Right lobe of liver (tissue), 6 donors: ENCODE measurements around the gene RCAN2. TPM values are rescaled to one million over a fixed set of nuclear protein-coding genes. Genes with fewer than 3 reads are reported as not detected.

Experiments used
- ATAC-seq, 4 donors: fragments of 200-7000 bp; cut with Tn5 transposase; one replicate each; pipeline ENCODE4 v1.9.1; 2020; ENCODE audit warnings: mild to moderate bottlenecking in 4 of 4, moderate library complexity in 4 of 4
- DNase-seq, 3 donors: peaks; one replicate each; pipeline ENCODE4 v3.0.0-alpha.2; 2020
- H3K27ac ChIP-seq, 3 donors: fragments of 200-600 bp; one replicate each; pipeline ENCODE4 v1.8.0; 2022
- H3K27me3 ChIP-seq, 2 donors: fragments of 200-600 bp; one replicate each; pipeline ENCODE4 v1.8.0; 2022
- H3K36me3 ChIP-seq, 4 donors: fragments of 200-600 bp; sonication (generic) in 1 of 4; one replicate each; pipeline versions ENCODE4 v1.5.1 to v1.8.0; 2017 to 2022; ENCODE audit warnings: control low read depth in 1 of 4
- H3K4me1 ChIP-seq, 4 donors: fragments of 200-600 bp; sonication (generic) in 1 of 4; one replicate each; pipeline versions ENCODE4 v1.5.1 to v1.8.0; 2017 to 2022; ENCODE audit warnings: control low read depth in 1 of 4
- H3K4me3 ChIP-seq, 3 donors: fragments of 200-600 bp; one replicate each; pipeline ENCODE4 v1.8.0; 2022
- H3K9me3 ChIP-seq, 4 donors: fragments of 200-600 bp; sonication (generic) in 1 of 4; one replicate each; pipeline versions ENCODE4 v1.5.1 to v1.8.0; 2017 to 2022; ENCODE audit warnings: control low read depth in 1 of 4
- POLR2A ChIP-seq: fragments of 450-650 bp; IDR thresholded peaks from one replicate; pipeline ENCODE4 v1.6.1; 2017; ENCODE audit warnings: antibody characterized with exemption, mild to moderate bottlenecking
- WGBS: methylation state at CpG from one replicate; pipeline ENCODE4 v1.1.6; 2018; ENCODE audit warnings: low coverage, low lambda C conversion rate; ENCODE audit not compliant: insufficient coverage; ENCODE audit errors: missing lambda C conversion rate; 5-methylcytosine and 5-hydroxymethylcytosine counted together
- intact Hi-C, 2 donors: fragments of 100-400 bp; cut with DNase I; formaldehyde crosslinking; loops; one replicate each; pipeline versions ENCODE4 v1.11.2 to v1.14.1; 2022
- total RNA-seq, 6 experiments: library from RNA; depleted of rRNA in 2 of 6; stranded (reverse); fragments of >200 nt in 2 of 6; fragmentation: NEBNext Ultra II Directional in 3 of 6; extraction: Animal tissue kit (Norgen Biotek cat#: 25700) in 3 of 6; gene quantifications; one replicate each; pipeline versions ENCODE4 v1.1.0 to v1.2.4, GENCODE V29; 2016 to 2023
- TF ChIP-seq, protein P1 (sequence below), 4 donors: fragments of 200-600 bp in 3 of 4; fragments of 450-650 bp in 1 of 4; IDR thresholded peaks; one replicate each; pipeline versions ENCODE4 v1.5.1 to v1.8.0; 2016 to 2022; ENCODE audit warnings: antibody characterized with exemption in 4 of 4, mild to moderate bottlenecking in 2 of 4
- donor health status: DM: no; HTN: yes; CAD: no.
- donor health status: DM: no; HTN: no; CAD: no.
- donor health status: DM: no; HTN: no; CAD: no.
- donor health status: DM: no; HTN: yes; CAD: no.
- donor health status: DM: no; HTN: yes; CAD: no.

RCAN2 gene
- total RNA-seq, 6 experiments from 2014 or later, result 0.77 to 4.5 (median 1.9) TPM

DNA sequence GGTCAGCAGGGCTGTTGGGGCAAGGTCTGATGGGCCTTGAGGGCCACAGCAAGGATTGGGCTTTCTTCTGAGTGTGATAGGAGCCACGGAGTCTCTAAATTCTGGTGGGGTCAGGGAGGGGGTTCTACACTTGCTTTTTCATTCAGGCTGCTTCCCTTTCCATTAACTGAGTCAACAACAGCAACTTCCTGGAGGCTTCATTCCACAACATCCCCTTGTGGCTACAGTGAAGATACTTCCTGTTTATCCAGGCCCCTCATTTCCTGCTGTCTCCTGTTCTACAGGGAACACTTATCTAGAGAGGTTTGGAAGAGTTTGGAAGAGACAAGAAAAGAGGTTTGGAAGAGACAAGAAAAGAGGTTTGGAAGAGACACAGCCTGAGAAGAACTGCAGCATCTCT lies 175.7 kb downstream of the RCAN2 start:
- WGBS, result 50% methylated on average over 1 of the region's 1 CpG

DNA sequence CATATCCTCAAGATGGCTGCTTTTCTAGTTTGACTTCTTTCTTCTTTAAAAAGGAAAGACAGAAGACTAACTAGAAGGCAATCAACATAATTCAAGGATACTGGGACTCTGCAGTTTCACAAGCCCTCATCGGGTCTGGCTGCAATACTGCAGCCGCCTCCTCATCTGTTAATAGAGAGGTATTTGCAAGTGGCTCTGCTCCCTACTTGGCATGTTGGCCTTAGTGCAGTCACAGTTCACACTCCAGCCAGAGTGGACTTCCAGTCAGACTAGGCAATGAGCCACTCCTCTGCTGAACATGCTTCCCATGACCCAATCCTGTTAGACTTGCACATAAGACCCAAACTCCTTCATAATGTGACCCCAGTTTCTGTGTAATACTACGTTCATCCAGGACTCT lies 178.6 kb downstream of the RCAN2 start:
- Histone ChIP-seq H3K36me3 (no peaks in the 10 kb centered on the region), H3K4me3 (no peak overlapping the region), H3K27ac (no peak overlapping the region), H3K9me3 (no peaks in the 10 kb centered on the region), H3K27me3 (no peaks in the 10 kb centered on the region), H3K4me1 (no peaks in the 10 kb centered on the region)
- DNase-seq (no peak), ATAC-seq (no peak)
- TF ChIP-seq, protein P1, sequence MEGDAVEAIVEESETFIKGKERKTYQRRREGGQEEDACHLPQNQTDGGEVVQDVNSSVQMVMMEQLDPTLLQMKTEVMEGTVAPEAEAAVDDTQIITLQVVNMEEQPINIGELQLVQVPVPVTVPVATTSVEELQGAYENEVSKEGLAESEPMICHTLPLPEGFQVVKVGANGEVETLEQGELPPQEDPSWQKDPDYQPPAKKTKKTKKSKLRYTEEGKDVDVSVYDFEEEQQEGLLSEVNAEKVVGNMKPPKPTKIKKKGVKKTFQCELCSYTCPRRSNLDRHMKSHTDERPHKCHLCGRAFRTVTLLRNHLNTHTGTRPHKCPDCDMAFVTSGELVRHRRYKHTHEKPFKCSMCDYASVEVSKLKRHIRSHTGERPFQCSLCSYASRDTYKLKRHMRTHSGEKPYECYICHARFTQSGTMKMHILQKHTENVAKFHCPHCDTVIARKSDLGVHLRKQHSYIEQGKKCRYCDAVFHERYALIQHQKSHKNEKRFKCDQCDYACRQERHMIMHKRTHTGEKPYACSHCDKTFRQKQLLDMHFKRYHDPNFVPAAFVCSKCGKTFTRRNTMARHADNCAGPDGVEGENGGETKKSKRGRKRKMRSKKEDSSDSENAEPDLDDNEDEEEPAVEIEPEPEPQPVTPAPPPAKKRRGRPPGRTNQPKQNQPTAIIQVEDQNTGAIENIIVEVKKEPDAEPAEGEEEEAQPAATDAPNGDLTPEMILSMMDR (IDR thresholded peaks at IDR 0.05), result no peak
- TF ChIP-seq POLR2A, result no peak
- intact Hi-C loops, result no loop called here
- WGBS, result 93% methylated on average over 3 of the region's 3 CpGs

More for the DNA sequence above, 175.7 kb downstream of the RCAN2 start:
- no peaks in the 10 kb centered on the region for H3K9me3 ChIP-seq
- H3K4me3 ChIP-seq, result no peak overlapping the region
- no peak overlapping the region for H3K27ac ChIP-seq
- H3K27me3 ChIP-seq, result no peaks in the 10 kb centered on the region
- no peaks in the 10 kb centered on the region for H3K4me1 ChIP-seq
- DNase-seq, result no peak
- peak in 1 of 4 donors; percentile 40 for ATAC-seq
- intact Hi-C loops, result no loop called here
- H3K36me3 ChIP-seq, result no peaks in the 10 kb centered on the region
- TF ChIP-seq, protein P1 (IDR thresholded peaks at IDR 0.05), result no peak
- TF ChIP-seq POLR2A, result no peak

DNA sequence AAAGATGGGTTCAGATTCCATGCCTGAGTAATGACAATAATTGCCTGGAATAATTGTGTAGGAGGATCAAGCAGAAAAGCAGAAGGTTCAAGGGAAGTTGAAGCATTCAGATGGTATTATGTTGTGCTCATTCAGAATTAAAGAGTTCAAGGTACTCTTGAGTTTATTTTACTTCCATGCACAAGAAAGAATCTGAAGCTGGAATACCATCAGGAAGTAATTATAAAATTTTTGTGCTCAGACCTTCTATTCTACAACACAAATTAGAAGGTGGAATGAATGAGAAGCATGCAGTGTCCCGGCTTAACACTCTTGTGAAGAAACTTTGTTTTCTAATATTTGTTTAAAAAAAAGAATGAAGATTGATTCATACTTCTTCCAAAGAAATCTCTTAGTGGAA lies 181.1 kb downstream of the RCAN2 start:
- TF ChIP-seq, protein P1 (IDR thresholded peaks at IDR 0.05), result no peak
- no peak for TF ChIP-seq POLR2A
- Histone ChIP-seq H3K4me1 (no peaks in the 10 kb centered on the region), H3K36me3 (no peaks in the 10 kb centered on the region), H3K4me3 (no peak overlapping the region), H3K27ac (no peak overlapping the region), H3K9me3 (no peaks in the 10 kb centered on the region), H3K27me3 (no peaks in the 10 kb centered on the region)
- ATAC-seq (no peak), DNase-seq (no peak)
- 74% methylated on average over 1 of the region's 1 CpG for WGBS
- intact Hi-C loops, result no loop called here

DNA sequence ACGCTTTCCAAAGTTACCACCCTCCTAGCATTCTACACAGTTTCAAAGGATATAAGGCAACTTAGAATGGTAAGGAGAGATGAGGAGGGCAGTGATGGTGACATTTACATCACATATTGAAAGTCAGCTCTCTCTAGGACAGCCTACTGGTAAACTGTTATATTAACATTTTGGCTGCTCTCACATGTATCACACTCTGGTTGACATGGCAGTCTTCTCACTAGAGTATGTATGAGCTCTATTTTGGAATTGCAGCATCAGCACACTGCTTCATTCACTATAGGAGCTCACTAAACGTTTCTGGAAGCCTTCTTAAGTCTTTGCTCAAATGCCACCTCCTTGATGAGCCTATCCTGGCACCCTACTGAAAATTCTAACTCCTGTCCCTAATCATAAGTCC lies 184.8 kb downstream of the RCAN2 start:
- no peak for ATAC-seq
- Histone ChIP-seq H3K36me3 (no peaks in the 10 kb centered on the region), H3K9me3 (no peaks in the 10 kb centered on the region), H3K4me1 (no peaks in the 10 kb centered on the region), H3K4me3 (no peak overlapping the region), H3K27me3 (no peaks in the 10 kb centered on the region), H3K27ac (no peak overlapping the region)
- WGBS, result 53% methylated on average over 2 of the region's 2 CpGs
- TF ChIP-seq POLR2A, result no peak
- TF ChIP-seq, protein P1 (IDR thresholded peaks at IDR 0.05), result no peak
- intact Hi-C loops, result no loop called here
- no peak for DNase-seq

DNA sequence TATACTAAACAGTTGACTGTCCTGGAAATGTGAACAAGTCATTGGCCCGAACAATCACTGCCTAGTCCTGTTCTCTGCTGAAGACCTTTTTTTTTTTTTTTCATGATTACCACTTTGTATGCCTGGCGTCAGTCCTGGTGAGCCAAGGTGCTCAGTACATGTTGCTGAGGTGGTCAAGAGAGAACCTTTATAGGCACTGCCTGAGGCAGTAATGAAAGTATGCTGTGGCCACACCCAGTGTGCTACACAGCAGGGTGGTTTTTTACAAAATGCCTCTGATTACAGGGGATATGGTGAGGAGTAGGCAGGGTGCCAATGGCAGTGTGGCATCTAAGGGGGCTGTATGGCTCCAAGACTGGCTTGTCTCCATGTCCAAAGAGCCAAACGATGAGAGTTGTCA lies 185.4 kb downstream of the RCAN2 start:
- ATAC-seq, result no peak
- intact Hi-C loops, result no loop called here
- Histone ChIP-seq H3K9me3 (no peaks in the 10 kb centered on the region), H3K27ac (no peak overlapping the region), H3K27me3 (no peaks in the 10 kb centered on the region), H3K36me3 (no peaks in the 10 kb centered on the region), H3K4me1 (no peaks in the 10 kb centered on the region), H3K4me3 (no peak overlapping the region)
- DNase-seq, result no peak
- TF ChIP-seq, protein P1 (IDR thresholded peaks at IDR 0.05), result no peak
- TF ChIP-seq POLR2A, result no peak
- WGBS, result 88% methylated on average over 2 of the region's 3 CpGs
